GM21786 (cell line): ENCODE results near the gene BICDL1.
A peak's percentile ranks its signal among the peaks of the same experiment; 100 is the strongest.

Experiments
- ATAC-seq: cut with Tn5 transposase; IDR thresholded peaks from one replicate; pipeline ENCODE4 v1.9.1; 2021; ENCODE audit not compliant: unreplicated experiment

Gene BICDL1

DNA sequence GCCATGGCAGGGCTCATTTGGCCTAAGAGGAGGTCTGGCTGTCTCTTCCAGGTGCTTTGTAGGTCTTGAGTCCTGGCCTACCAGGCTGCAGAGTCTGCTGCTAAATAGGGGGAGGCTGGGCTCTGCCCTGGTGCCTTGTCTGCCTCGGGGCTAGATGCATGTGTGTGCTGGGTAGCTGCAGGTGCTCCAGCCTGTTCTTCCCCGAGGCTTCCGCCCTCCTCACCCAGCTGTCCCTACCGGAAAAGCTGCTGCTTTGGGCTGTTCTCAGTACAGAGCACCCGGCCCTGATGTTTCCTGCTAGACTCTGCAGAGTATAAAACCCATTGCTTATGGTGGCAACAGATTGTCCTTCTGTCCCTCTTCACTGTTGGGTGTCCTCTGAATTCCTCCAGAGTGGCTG is 89.8 kb downstream of the BICDL1 start:
- no peak for ATAC-seq

GRCh38 chr12:120079411-120080400 is 90.7 kb downstream of the BICDL1 start:
- ATAC-seq: no peak

GRCh38 chr12:120081641-120082040 is 92.6 kb downstream of the BICDL1 start:
- ATAC-seq: no peak

- no peak for ATAC-seq
Observed at GRCh38 chr12:120085920-120086645, 97.0 kb downstream of the BICDL1 start.

- ATAC-seq: peak; percentile 97
Observed at GRCh38 chr12:120086801-120087621, 98.0 kb downstream of the BICDL1 start.

- no peak for ATAC-seq
Observed at GRCh38 chr12:120089105-120089504, 100.1 kb downstream of the BICDL1 start.

- ATAC-seq: no peak
Observed at GRCh38 chr12:120089796-120090195, 100.8 kb downstream of the BICDL1 start.

- no peak for ATAC-seq
Observed at GRCh38 chr12:120090206-120090605, 101.2 kb downstream of the BICDL1 start.

GRCh38 chr12:120090626-120091295 is 101.7 kb downstream of the BICDL1 start:
- no peak for ATAC-seq

DNA sequence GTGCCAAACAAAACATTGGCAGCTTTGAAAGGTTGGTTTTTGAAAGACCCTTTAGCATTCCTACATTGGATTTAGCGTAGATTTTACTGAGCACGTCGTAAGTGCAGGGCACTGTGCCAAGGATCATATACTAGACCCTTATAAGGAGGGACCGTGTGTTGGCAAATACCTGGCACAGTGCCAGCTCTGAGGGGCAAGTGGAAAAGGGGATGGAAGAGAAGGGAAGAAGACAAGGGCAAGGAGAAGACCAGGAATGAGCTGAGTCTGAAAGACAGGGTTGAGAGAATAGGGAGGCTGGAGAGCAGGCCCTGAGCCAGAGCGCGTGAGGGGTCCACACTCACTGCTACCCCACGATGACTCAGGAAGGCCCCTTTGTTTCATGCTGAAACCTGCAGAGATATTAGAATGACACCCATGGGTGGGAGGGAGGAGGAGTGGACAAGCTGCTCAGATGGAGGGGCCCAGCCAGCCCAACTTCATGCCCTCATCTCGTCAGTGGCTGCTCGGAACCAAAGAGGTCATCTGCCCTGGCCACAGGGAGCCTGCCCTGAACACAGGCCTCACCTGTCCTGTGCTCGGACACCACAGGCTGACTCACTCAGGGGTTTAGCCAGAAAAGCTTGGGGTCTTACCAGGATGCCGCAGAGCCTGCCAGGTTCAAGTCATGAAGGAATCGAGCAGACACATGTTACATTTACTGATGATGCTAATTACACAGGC is 102.5 kb downstream of the BICDL1 start:
- ATAC-seq: no peak

DNA sequence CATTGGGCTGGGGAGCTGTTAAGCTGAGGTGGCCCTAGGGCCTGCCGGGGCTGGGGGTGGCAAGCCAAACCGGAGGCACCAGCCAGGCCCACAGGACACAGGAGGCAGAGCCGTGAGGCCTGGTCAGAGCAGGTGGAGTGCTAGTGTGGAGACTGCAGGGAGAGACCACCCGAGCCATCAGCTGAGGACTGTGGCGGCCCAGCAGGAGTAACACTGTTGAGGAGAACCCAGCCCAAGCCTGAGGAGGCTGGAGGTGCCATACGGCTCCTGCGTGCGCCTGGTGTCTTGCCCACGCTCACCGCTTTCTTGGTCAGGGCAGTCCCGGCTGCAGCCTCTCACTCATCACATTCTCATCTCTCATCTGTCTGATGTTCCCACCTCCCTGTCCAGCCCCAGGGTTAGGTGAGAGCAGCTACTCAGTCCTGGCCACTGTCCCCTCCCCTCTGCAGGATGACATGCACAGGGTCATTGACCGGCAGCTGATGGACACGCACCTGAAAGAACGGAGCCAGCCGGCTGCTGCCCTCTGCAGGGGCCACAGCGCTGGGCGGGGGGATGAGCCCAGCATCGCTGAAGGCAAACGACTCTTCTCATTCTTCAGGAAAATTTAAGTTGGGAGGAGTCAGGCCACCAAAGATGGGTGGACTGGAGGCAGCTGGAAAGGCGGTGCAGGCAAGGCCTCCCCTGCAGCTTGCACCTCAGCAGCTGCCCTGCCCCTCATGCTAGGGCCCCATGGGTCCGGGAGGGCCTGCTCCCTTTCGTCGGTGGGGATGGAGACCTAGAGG is 103.7 kb downstream of the BICDL1 start:
- no peak for ATAC-seq

- no peak for ATAC-seq
Observed at GRCh38 chr12:120093336-120093591, 104.2 kb downstream of the BICDL1 start.

GRCh38 chr12:120093592-120094355 is 104.7 kb downstream of the BICDL1 start:
- ATAC-seq: no peak

DNA sequence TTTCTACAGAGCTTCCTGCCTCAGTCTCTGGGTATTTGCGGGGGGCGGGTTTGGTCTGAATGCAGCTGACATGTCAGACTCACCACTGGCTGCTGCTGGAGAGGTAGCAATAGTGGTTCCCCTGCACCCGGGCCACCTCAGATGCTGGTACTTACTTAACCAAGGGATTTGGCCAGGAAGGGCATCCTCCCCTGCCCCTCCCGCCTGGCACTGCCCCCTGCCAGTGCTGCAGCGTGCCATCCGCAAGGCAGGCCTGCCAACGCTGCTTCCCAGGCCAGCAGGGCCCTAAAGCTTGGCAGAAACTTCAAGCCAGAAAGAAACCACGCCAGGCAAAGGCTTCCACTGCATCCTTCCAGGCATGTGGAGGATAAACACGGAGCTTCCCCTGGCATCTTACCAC is 105.4 kb downstream of the BICDL1 start:
- ATAC-seq: no peak

DNA sequence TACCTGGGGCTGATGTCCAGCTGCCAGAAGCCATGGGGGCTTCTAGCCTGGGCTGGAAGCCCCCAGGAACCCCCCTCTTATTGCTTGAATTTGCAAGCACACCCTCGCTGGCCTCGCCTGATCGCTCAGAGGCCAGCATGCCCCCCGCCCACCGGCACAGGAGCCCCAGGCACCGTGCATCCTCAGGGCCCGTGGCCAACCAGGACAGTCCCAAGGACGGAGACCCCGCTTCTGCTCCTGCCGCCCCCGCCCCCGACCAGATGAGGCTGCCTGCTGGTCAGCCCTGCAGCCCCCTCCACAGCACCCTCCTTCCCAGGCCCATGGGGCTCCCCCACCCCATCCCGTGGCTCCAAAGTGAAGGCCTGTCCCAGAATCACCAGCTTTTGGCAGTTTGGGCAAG is 106.3 kb downstream of the BICDL1 start:
- no peak for ATAC-seq

GRCh38 chr12:120095736-120096135 is 106.7 kb downstream of the BICDL1 start:
- no peak for ATAC-seq

DNA sequence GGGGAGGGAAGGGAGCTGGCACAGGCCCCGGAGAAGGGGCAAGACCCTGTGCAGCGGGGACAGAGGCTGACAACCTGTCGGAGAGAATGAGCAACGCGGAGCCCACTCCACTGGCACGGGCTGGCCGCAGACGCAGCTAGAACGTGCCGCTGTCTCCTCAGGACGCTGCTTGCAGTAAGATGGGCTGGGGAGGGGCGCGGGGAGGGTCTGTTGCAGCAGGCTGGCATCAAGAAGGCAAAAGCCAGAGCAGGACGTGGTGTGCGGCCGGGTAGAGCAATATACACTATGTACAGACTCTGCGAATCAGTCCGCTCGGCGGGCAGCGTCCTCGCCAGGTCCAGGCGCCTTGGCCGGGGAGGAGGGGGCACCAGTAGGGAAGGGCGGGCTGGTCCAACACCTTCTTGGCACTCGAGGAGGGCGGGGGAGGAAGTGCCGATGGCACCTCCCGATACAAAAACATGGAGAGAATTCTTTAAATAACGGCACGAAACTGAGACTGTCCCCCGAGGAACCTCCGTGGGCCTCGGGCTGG is 107.7 kb downstream of the BICDL1 start:
- no peak for ATAC-seq

DNA sequence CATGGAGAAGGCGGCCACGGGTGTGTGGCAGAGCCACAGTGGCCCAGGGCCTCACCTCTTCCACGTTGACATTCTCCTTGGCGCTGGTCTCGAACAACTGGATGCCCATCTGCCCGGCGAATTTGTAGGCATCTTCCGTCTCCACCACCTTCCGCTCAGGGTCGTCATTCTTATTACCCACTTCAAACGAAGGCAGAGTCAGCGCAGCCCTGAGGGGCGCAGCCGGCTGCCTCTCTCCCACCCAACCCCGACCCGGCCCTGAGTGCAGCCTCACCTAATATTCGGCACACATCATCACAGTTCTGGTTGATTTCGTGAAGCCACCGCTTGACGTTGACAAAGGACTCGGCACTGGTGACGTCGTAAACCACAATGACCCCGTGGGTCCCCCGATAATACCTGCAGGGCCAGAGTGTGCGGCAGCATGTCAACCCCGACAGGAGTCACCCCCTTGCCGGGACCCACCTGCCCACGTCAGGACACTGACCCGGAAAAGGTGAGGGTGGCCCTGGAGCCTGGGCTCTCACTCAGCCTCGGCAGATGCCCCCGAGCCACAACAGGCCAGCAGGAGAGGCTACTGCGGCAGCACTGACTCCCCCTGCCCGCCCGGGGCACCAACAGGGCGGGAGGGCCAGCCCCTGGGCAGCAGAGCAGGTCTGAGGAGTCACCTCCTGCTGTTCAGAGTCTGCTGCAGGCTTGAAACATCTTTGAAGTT is 109.9 kb downstream of the BICDL1 start:
- ATAC-seq: no peak
